Smooth muscle cell (in vitro differentiated cells): ENCODE data around the gene NMD3. TPM values are rescaled to one million over a fixed set of nuclear protein-coding genes. Genes with fewer than 3 reads are reported as not detected.

Experiments used
- DNase-seq: peaks from one replicate; lab custom pipeline; 2025; ENCODE audit not compliant: unreplicated experiment; lab: John Stamatoyannopoulos, UW
- H2AFZ ChIP-seq: fragments of 200-600 bp; sonication (generic); 2 replicates; pipeline ENCODE4 v1.6.0; 2016; ENCODE audit warnings: antibody characterized with exemption, low read depth, mild to moderate bottlenecking
- H3F3A ChIP-seq: fragments of 200-600 bp; sonication (generic); 2 replicates; pipeline ENCODE4 v1.6.0; 2017; ENCODE audit warnings: antibody characterized with exemption, low read depth
- H3K27ac ChIP-seq: fragments of 200-600 bp; sonication (generic); 2 replicates; pipeline ENCODE4 v1.5.1; 2016; ENCODE audit warnings: low read depth, mild to moderate bottlenecking
- H3K27me3 ChIP-seq: fragments of 200-600 bp; sonication (generic); 2 replicates; pipeline ENCODE4 v1.6.1; 2016; ENCODE audit warnings: low read depth, mild to moderate bottlenecking
- H3K36me3 ChIP-seq: fragments of 200-600 bp; sonication (generic); 2 replicates; pipeline ENCODE4 v1.5.1; 2016; ENCODE audit warnings: low read depth
- H3K4me1 ChIP-seq: fragments of 200-600 bp; sonication (generic); 2 replicates; pipeline ENCODE4 v1.5.1; 2016; ENCODE audit warnings: low read depth
- H3K4me2 ChIP-seq: fragments of 200-600 bp; sonication (generic); 2 replicates; pipeline ENCODE4 v1.6.0; 2016; ENCODE audit warnings: mild to moderate bottlenecking
- H3K4me3 ChIP-seq: fragments of 200-600 bp; sonication (generic); 2 replicates; pipeline ENCODE4 v1.5.1; 2016; ENCODE audit warnings: mild to moderate bottlenecking
- H3K79me2 ChIP-seq: fragments of 200-600 bp; sonication (generic); 2 replicates; pipeline ENCODE4 v1.6.0; 2016; ENCODE audit warnings: low read depth, mild to moderate bottlenecking
- H3K9ac ChIP-seq: fragments of 200-600 bp; sonication (generic); 2 replicates; pipeline ENCODE4 v1.6.0; 2016; ENCODE audit warnings: low read depth
- H3K9me3 ChIP-seq: fragments of 200-600 bp; sonication (generic); replicated peaks from 2 replicates; pipeline ENCODE4 v1.5.1; 2016; ENCODE audit warnings: low read depth
- H4K20me1 ChIP-seq: fragments of 200-600 bp; sonication (generic); 2 replicates; pipeline ENCODE4 v1.6.0; 2016; ENCODE audit warnings: low read depth
- WGBS: methylation state at CpG from one replicate; pipeline ENCODE4 v1.1.7; 2016; ENCODE audit warnings: low lambda C conversion rate; 5-methylcytosine and 5-hydroxymethylcytosine counted together
- polyA plus RNA-seq: library from polyadenylated mRNA; unstranded; fragments of >200 nt; fragmentation: Nextera tagmentation; extraction: Ambion mirVana; gene quantifications from 2 replicates; pipeline ENCODE4 v1.2.1, GENCODE V29; 2016
- total RNA-seq: library from RNA; depleted of rRNA; stranded (reverse); fragments of >200 nt; gene quantifications from 2 replicates; pipeline ENCODE4 v1.2.3, GENCODE V29; 2014
- TF ChIP-seq, protein P1 (sequence below): fragments of 200-600 bp; sonication (generic); IDR thresholded peaks from 2 replicates; pipeline ENCODE4 v1.5.1; 2017; ENCODE audit warnings: borderline replicate concordance, mild to moderate bottlenecking, antibody characterized with exemption; ENCODE audit not compliant: insufficient read depth, poor library complexity, severe bottlenecking

NMD3 gene
- total and polyA plus RNA-seq, 2 experiments from 2014 or later, result 40.2 to 70.1 TPM

DNA sequence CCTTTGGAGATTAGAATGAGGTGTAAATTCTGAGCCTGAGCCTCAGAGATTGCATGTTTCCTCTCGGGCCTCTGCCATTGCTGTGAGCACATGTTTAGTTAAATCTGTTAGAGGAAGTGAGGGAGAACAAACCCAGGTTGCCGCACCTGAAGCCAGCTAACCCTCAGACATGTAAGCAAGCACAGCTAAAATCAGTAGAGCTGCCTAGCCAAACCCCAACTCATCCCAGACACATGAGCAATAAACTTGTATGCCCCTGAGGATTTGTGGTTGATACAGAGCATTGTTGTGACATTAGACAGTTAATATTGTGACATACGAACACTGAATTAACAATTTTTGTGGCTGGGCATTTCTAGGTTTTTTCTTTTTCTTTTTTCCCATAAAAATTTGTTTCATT is 41.9 kb downstream of the NMD3 start:
- no peak for DNase-seq
- Histone ChIP-seq H3K79me2 (no peaks in the 10 kb centered on the region), H4K20me1 (no peaks in the 10 kb centered on the region), H2AFZ (no peak overlapping the region), H3K4me1 (no peaks in the 10 kb centered on the region), H3K9ac (no peak overlapping the region), H3K4me3 (no peak overlapping the region), H3K27ac (peak overlapping the region; percentile 83), H3K4me2 (peak overlapping the region; percentile 14), H3K27me3 (no peaks in the 10 kb centered on the region), H3F3A (peaks cover 8% of the 10 kb centered on the region), H3K9me3 (no peaks in the 10 kb centered on the region), H3K36me3 (no peaks in the 10 kb centered on the region)
- WGBS, result 60% methylated on average over 3 of the region's 3 CpGs
- TF ChIP-seq, protein P1, sequence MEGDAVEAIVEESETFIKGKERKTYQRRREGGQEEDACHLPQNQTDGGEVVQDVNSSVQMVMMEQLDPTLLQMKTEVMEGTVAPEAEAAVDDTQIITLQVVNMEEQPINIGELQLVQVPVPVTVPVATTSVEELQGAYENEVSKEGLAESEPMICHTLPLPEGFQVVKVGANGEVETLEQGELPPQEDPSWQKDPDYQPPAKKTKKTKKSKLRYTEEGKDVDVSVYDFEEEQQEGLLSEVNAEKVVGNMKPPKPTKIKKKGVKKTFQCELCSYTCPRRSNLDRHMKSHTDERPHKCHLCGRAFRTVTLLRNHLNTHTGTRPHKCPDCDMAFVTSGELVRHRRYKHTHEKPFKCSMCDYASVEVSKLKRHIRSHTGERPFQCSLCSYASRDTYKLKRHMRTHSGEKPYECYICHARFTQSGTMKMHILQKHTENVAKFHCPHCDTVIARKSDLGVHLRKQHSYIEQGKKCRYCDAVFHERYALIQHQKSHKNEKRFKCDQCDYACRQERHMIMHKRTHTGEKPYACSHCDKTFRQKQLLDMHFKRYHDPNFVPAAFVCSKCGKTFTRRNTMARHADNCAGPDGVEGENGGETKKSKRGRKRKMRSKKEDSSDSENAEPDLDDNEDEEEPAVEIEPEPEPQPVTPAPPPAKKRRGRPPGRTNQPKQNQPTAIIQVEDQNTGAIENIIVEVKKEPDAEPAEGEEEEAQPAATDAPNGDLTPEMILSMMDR, result no peak

- Histone ChIP-seq H3F3A (peaks cover 8% of the 10 kb centered on the region), H3K4me2 (no peak overlapping the region), H4K20me1 (no peaks in the 10 kb centered on the region), H3K9me3 (no peaks in the 10 kb centered on the region), H3K9ac (no peak overlapping the region), H3K27ac (peak overlapping the region; percentile 83), H3K4me1 (no peaks in the 10 kb centered on the region), H3K27me3 (no peaks in the 10 kb centered on the region), H3K36me3 (no peaks in the 10 kb centered on the region), H2AFZ (no peak overlapping the region), H3K4me3 (no peak overlapping the region), H3K79me2 (no peaks in the 10 kb centered on the region)
- DNase-seq, result no peak
- WGBS, result 87% methylated on average over 1 of the region's 1 CpG
- TF ChIP-seq, protein P1, result no peak
Measured at GRCh38 chr3:161264852-161265251, 43.7 kb downstream of the NMD3 start.

- DNase-seq, result no peak
- Histone ChIP-seq H4K20me1 (no peaks in the 10 kb centered on the region), H3K36me3 (no peaks in the 10 kb centered on the region), H3F3A (peaks cover 8% of the 10 kb centered on the region), H3K27me3 (no peaks in the 10 kb centered on the region), H3K27ac (peak overlapping the region; percentile 89), H3K4me3 (no peak overlapping the region), H3K4me1 (no peaks in the 10 kb centered on the region), H3K79me2 (no peaks in the 10 kb centered on the region), H2AFZ (no peak overlapping the region), H3K9me3 (no peaks in the 10 kb centered on the region), H3K4me2 (no peak overlapping the region), H3K9ac (no peak overlapping the region)
- 94% methylated on average over 5 of the region's 5 CpGs for WGBS
- TF ChIP-seq, protein P1, result no peak
Measured at GRCh38 chr3:161265916-161266571, 44.9 kb downstream of the NMD3 start.

GRCh38 chr3:161266731-161267150 is 45.6 kb downstream of the NMD3 start:
- Histone ChIP-seq H3K4me1 (no peaks in the 10 kb centered on the region), H3K4me3 (no peak overlapping the region), H3K27ac (peak overlapping the region; percentile 89), H4K20me1 (no peaks in the 10 kb centered on the region), H3K9ac (peak overlapping the region; percentile 68), H3K27me3 (no peaks in the 10 kb centered on the region), H2AFZ (no peak overlapping the region), H3K9me3 (no peaks in the 10 kb centered on the region), H3K4me2 (peak overlapping the region; percentile 69), H3K36me3 (no peaks in the 10 kb centered on the region), H3K79me2 (no peaks in the 10 kb centered on the region), H3F3A (peaks cover 3% of the 10 kb centered on the region)
- 15% methylated on average over 1 of the region's 1 CpG for WGBS
- no peak for DNase-seq
- TF ChIP-seq, protein P1, result no peak
